ENCODE results near the gene CD96.
A peak's percentile ranks its signal among the peaks of the same experiment; 100 is the strongest.
"Not testable (repeated sequence)": the region's sequence is repeated elsewhere in the genome, so short reads cannot be mapped to it uniquely, and the experiment has no call there.

The CD96 gene

DNA sequence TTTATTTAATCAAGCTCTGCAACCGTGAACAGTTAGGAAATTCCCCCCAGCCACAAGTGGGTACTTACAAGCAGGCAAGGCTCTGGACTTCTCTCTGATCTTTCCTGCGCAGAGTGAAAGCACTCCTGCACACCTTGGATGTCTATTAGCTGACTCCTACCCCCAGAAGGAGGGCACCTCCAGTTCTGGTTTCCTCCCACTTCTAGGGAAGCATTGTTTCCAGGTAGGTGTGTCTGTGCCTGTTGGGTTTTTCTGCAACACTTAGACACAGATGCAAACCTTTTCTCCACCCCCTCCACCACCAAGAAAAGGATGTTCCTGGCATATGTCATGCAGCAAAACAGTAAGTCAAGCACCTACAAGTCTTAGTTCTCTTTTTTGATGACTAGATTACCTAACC lies 53.2 kb downstream of the CD96 start, which contains the start of gene ZBED2:
ZBED2 (minus strand) TSS at position 115 of the 400 bp plus-strand sequence. CDS start 1,145 bp downstream, outside the sequence.
- no peak for DNase-seq

DNA sequence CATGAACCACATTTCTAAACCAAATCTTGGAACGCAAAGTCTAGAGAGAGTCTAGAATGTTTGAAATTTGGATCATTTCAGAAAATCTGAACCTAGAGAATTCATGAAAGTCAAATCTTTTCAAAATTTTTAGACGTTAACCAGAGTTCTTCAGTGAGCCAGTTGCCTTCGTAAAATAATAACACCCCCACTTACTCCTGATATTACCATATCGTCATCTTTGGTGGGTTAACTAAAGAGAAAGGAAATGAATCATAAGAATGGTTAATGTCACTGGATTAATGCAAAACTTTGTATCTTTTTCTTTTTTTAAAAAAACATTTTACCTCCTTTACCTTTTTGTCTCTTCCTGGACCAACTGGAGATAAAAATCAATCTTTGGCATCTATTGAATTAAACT lies 54.3 kb downstream of the CD96 start:
- no peak for DNase-seq

DNA sequence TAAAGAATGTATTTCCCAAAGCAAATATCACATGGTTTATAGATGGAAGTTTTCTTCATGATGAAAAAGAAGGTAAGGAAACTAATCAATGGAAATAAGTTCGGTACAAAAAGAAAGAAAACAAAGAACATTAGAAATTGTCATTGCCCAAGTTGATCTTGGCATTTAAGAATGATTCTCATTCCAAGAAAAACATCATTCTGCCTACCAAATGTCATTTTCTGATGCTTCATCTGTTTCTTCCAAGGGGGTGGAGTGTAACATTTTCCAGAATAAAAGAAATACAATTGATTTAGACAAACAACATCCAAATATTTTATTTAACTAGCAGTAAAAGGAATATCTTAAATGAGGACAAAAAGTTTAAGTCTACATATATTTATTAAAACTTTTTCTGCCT lies 56.1 kb downstream of the CD96 start:
- DNase-seq, result no peak

DNA sequence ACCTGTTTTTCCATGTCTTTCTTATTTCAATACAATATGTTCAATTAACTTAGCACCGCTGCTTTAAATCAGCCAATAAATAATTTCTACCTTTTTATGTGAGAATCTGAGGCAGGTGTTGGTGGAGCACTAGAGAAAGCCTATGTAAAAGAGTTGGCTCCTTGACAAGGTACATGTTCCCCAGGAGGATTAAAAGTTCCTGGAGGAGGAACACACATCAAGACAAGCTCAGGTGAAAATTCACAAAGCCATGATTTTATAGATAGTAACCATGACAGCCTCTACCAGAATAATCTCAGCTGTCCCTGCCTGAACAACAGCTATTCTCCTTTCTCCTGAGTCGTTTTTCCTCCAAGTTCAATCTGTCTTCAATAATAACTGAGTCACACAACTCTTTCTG lies 56.6 kb downstream of the CD96 start:
- no peak for DNase-seq

DNA sequence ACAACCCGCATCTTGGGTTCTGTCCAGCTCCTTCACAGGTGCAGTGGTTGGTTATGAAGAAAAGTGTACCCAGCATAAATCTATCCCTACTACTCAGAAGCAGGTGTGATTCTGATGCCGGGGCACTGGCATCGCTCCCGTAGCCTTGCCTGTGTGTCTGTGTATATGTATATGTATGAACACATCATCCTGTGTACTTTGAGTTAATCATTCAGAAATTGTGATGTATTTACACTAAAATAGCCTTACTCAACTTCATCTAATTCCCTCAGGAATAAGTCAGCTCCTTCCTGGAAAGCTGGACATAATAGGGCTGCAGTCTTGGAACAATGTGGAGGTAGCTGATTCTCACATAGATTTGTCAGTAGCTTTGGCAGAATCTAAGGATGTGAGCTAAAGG lies 59.8 kb downstream of the CD96 start:
- no peak for DNase-seq

DNA sequence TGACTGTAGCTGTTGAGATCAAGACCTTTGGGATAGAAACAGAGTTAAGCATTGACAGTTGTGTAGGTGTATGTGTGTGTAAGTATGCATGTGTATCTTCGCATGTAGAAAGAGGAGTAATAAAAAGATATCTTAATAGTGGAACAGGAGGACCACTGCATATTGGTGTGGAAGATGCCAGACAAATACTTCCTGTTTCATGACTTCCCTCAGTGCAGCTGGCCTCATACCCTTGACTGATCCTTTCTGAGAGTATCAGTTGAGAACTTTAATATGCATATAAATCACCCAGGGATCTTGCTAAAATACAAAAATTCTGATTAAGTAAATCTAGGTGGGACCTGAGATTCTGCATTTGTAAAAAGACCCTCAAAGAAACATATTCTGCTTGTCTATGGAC lies 61.7 kb downstream of the CD96 start:
- DNase-seq, result no peak

DNA sequence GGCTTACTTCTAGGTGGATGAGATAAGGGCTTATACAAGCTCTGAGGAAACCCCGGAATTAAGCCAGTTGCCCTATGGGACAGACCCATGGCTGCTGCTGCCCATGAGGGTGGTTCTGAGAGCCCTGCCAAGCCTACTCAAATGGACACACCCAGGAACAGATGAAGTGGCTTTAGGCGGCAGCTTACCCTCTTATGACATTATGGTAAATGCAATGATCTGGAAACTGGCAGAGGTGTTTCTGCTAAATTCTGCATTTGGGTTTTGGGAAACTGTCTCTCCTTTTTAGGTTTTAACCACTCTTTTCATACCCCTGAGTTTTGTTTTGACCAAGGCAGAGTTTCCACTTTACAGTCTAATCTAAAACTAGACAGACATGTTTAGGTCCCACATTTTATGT lies 62.1 kb downstream of the CD96 start:
- DNase-seq, result no peak

DNA sequence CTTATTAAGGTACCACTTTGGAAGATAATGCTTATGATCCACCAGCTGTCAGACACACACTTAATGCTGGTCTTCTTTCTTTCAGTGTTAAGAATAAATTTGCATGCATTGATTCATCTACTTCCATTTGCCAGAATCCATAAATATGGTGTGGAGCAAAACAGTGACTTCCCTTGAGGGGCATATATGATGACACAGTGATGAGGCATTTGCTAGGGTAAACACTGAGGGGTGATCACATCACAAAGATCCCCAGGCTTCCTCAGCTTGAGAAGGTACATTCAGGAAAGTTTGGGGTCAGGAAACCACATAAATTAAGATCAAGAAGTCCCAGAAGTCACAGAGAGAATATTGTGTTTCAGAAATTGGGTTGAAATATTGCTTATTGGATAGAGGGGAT lies 63.0 kb downstream of the CD96 start:
- DNase-seq, result no peak

DNA sequence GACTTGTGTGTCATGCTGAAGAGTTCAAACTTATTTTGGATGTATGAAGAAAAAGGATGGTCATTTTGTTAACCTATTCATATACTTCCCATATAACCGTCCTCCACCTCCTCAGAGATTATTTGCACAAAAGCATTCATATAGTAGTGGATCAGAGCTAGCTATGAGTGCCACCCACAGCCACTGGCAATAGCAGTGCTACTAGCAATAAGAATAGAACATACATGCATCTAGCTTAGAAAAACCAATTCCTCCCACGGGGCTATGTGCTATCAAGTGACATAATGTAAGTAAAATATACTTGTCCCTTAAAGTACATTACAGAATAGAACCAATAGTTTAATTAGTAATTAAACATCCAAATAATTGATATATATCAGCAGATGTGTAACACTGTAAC lies 63.5 kb downstream of the CD96 start:
- no peak for DNase-seq

DNA sequence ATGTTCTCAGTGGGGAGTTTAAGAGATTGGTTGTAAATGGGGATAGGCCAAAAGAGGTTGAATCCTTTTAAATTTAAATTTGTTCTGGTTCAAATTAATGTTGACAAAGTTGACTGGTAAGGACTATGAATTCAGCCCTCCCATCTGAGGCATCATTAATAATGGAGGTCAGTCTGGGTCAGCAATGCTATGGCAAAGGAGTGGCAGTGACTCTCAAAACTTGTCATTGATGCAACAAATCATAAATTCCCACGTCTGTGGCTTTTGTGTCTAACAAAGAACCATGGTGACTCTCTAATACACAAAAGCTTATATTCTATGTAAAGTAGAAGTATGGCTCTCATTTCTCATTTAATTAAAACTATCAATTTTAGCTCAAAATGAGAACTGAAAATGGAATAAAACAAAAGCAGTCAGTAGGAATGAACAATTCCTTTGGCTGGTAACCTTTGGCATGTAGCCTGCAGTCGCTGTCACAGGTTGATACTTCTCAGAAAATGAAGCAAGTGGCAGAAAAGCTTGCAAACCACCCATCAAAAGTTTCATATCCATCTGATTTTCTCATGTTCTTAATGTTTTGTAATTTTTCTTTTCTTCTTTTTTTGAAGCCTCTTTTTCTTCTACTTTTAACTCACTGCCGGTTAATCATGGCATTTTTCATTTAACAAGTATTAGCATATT lies 65.4 kb downstream of the CD96 start:
- DNase-seq, result no peak

DNA sequence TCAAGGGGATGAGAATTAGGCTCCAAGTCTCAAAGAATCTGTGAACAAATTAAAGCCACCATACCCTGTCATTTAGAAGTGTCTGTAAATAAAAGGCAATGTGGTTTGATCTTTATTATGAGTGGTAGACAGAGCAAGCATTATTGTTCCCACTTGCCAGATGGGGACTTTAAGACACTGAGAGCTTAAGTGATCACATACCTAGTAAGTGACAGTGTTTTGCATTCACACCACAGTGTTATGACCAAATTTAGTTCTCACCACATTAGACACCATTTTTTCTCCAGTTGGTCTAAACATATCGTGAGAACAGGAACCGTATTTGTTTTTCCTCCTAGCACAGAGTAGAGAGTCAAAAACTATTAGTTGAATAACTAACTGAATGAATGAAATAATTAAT lies 66.4 kb downstream of the CD96 start:
- DNase-seq, result no peak

DNA sequence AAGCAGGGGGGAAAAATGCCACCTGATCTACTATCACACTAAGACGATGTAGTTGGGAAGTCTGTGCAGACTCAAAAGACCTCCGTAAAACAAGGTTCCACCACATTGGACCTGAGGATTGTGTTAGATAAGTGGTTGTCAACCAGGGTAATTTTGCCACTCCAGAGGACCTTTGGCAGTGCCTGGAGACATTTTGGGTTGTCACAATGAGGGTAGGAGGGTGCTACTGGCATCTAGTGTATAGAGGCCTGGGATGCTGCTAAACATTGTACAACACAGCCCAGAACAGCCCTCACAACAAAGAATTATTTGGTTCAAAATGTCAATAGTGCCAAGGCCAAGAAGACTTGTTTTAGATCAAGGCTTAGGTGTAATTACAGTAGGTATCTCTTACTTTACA lies 67.7 kb downstream of the CD96 start:
- DNase-seq, result no peak

DNA sequence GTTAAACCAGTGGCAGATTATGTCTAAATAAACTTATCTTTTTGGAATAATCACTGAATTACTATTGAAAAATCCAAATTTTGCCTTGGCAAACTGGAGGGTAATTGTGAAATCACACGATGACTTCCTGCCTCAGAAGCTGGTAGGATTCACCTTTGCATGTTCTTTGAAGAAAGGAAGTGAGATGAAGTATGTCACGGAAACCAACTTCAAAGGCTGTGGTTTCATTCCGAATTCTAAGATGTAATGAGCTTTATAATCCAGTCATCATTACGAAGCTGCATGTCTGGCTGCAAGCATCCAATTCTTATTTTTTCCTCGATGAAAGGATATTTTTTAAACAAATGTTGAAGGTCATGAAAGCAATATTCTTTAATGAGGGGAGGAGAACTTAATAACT lies 68.2 kb downstream of the CD96 start:
- DNase-seq, result no peak

DNA sequence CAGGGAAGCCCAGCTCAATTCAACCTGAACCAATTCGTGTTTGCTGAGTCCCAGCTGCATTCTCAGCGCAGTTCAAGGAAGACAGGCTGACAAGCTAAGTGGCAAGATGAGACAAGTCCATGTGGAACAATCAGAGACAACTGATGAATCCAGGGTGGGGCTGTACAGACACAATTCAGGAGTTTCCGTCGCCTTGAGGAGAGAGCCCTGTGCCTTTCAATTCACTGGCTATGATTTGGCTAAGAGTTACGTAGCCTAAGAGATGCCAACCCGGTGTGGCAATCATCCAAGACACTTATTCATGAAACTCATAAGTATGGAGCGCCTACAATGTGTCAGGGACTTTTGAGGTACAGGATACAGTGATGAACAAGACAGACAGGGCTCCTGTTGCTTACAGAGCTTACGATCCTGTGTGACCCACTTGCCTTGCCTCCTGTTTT lies 68.6 kb downstream of the CD96 start:
- DNase-seq, result no peak

DNA sequence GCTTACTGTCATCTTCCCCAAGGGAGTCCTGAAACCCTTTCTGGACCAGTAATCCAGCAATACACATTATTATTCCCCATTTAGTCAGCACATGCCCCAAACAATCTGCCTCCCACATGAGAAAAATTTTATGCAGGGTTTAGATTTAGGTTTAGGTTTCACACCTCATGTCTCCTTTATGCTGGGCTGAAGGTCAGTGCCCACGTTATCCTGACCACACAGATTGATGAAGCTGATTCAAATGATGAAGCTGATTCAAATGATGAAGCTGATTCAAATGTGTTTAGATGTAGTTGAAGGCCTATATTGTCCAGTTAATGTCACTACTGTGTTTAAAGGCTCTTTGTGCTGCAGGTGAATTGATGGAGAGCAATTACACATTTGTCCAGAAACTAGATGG lies 71.3 kb downstream of the CD96 start:
- no peak for DNase-seq

DNA sequence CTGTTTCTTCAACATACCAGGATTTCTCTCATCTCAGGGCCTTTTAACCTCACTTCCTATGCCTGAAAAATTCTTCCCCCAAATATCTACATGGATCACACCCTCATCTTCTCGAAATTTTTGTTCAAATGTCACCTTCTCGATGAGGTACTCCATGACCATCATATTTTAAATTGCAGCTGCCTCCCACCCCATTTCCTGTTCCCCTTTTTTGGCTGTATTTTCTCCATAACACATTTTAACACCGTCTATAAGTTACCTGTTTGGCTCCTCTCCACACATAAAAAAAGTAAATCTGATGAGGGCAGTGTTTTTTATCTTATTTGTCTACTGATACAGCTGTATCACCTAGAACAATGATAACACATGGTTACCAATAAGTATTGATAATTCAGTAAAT lies 73.9 kb downstream of the CD96 start:
- DNase-seq, result no peak

DNA sequence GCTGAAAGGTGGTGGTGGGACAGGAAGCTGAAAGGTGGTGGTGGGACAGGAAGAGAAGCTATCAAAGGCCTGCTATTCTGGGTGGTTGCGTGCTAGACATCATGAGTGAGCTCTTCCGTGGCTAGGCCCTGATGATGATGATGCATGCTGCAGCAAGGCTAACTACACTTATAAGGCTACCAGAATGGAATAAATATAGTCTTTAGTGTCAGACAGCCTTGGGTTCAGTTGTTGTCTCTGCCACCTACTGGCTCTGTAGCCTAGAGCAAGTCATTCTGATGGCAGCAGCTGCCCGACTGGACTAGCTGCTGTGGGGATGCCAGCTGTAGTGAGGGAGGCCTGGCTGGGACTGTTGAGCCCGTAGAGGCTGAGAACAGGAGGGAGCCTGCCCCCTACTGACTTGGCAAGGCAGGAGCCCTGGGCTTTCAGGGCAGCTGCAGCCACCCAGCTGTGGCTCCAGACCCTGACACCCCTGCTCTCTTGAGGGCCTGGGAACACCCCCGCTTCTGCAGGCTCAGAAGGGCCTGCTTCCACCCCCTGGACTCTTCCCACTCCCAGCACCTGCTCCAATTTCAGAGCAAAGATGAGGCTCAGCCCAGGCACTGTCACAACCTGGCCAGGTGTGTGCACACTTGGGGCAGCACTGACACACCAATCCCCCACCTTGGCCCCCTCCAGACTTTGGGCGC lies 74.6 kb downstream of the CD96 start:
- DNase-seq, result no peak

DNA sequence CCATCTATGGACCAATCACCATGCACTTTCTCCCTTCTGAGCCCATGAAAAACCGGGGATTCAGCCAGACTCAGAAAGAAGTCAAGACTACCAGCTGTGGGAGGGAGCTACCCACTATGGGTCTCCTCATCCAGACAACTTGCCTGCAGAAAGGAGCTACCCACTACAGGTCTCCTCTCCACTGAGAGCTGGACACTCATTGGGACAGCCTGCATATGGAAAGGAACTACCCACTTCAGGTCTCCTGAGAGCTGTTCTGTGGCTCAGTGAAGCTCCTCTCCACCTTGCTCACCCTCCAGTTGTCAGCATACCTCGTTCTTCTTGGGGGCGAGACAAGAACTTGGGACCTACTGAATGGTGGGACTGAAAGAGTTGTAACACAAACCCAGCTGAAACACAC lies 75.4 kb downstream of the CD96 start:
- no peak for DNase-seq

DNA sequence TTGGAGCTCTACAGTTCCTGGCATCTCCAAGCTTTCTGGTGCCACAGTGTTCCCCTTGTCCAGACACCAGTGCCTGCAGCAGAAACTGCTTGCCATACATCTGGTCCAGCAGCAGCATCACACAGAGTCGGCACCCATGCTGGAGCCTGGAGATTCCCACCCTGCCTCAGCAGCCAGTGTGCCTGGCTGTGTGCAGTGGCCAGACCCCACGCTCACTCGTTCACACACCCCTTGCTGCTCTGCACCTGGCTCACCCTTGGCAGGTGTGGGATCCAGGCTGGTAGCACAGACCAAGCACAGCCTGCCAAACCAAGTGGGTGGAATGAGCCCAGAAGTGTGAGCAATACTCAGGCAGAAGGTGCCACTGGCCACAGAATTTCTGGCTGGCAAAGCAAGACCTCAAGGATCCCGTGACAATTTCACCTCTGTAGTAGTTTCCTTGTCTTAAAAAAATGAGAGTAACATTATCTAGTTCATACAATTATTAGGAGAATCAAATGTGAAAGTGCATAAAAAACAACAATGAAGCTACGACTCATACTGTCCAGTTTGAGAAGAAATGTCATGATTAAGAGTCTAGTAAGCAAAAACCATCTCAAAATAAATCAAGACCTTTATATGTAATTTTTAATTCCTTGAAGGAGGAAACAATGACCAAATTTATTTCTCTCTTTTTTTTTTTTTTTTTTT lies 76.1 kb downstream of the CD96 start:
- DNase-seq, result no peak

DNA sequence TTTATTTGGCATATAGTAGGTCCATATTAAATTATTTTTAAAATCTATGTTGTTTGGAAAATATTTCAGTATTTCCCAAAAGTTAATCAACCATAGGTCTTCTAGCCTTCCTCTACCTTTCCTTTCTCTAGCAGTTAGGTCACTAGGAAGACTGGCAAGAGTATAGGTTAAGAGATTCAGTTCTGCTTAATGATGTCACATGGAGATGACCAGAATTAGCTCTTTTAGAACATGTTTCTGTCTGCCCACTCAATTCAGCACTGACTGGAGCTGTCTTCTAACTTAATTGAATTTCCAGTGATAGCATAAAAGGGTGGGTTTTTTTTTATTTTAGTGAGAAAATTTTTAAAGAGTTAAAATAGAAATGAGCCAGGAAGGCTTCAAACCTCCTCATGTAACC lies 76.9 kb downstream of the CD96 start:
- no peak for DNase-seq

DNA sequence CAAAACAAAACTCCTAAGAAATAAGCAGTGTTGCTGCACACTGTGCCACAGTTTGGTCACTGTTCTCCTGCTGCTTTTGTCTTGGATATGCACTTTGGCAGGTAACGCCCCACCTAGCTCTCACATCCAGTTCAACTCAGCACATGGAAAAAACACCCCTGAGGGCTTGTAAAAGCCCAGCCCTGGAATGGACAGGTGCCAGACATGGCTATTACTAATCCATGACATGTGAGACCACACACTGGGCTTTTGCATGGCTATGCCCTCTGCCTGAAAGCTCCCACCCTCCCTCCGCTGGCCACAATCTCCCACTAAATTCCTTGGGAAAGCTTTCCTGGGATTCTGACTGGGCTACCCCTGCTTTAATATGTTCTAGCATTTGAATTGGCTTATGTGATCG lies 77.8 kb downstream of the CD96 start:
- DNase-seq, result no peak

DNA sequence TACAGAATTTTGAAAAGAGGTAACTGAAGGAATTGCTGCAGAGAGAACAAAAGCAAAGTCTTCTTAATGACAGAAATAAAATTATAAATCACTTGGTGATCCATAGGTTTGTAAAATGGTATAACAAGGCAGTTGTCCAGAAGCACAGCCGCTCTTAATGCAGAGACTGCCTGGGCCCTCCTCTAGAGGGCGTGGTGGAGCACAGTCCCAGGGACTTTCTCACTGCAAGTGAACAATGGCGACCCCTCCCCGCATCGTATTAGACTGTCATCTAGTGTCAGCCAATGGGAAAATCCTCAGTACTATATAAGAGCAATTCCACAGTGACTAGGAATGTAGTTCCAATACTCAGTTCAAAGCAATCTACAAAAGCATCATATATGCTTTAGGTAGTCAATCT lies 79.5 kb downstream of the CD96 start:
- peak in 1 of 3 donors; percentile 8 for DNase-seq

DNA sequence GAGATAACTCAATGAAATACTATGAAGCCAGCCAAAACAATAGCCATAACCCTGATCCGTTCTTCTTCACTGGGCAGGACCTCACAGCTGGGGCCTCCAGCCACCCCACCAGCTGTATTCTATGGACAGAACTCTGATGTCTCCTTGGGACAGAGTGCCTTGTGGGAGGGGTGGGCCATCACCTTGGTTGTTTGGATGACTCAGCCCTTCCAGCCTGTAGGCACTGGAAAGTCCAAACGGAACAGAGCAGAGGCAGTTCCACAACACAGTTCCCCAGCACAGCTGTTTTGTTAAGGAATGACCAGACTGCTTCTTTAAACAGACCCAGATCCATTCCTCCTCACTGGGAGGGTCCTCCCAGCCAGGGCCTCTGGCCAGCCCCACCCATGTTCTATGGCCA lies 85.1 kb downstream of the CD96 start:
- no peak for DNase-seq

DNA sequence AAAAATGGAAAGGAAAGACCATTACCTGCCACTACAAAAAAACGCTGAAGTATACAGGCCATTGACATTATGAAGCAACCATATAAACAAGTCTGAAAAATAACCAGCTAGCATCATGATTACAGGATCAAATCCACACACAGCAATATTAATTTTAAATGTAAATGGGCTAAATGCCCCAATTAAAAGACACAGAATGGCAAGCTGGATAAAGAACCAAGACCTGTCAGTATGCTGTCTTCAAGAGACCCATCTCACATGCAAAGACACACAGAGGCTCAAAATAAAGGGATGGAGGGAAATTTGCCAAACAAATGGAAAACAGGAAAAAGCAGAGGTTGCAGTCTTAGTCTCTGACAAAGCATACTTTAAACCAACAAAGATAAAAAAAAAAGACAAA lies 87.0 kb downstream of the CD96 start:
- not testable (repeated sequence) for DNase-seq
